ENCODE results near the gene ITPR1.
"Not testable (repeated sequence)": the region's sequence is repeated elsewhere in the genome, so short reads cannot be mapped to it uniquely, and the experiment has no call there.

The ITPR1 gene

GRCh38 chr3:4589475-4590097, 96.4 kb downstream of the ITPR1 start:
- Histone ChIP-seq H3K36me3 (no peaks in the 10 kb centered on the region), H3K27me3 (no peaks in the 10 kb centered on the region), H3K4me1 (no peaks in the 10 kb centered on the region), H3K4me3 (ENCODE audit: low read depth, low read length) (no peak overlapping the region), H3K9me3 (no peaks in the 10 kb centered on the region)
- peak; percentile 11 for DNase-seq
- TF ChIP-seq CTCF (IDR thresholded peaks at IDR 0.05; ENCODE audit: low read depth, low read length), result no peak

DNA sequence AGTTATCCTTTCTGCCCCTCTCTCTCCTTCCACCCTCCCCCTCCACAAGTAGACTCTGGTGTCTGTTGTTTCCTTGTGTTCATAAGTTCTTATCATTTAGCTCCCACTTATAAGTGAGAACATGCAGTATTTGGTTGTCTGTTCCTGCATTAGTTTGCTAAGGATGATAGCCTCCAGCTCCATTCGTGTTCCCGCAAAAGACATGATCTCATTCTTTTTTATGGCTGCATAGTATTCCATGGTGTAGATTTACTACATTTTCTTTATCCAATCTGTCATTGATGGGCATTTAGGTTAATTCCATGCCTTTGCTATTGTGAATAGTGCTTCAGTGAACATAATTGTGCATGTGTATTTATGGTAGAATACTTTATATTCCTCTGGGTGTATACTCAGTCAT, 97.7 kb downstream of the ITPR1 start:
- not testable (repeated sequence) for H3K27me3 ChIP-seq, H3K36me3 ChIP-seq, DNase-seq

GRCh38 chr3:4591669-4592068, 98.5 kb downstream of the ITPR1 start:
- H3K9me3 ChIP-seq, result no peaks in the 10 kb centered on the region
- H3K36me3 ChIP-seq, result no peaks in the 10 kb centered on the region
- no peaks in the 10 kb centered on the region for H3K27me3 ChIP-seq
- DNase-seq, result no peak
- TF ChIP-seq CTCF (IDR thresholded peaks at IDR 0.05; ENCODE audit: low read depth, low read length), result no peak
- H3K4me1 ChIP-seq, result no peaks in the 10 kb centered on the region; the same call in 1 of the 2 replicates
- no peak overlapping the region for H3K4me3 ChIP-seq (ENCODE audit: low read depth, low read length)

More for the DNA sequence above, 97.7 kb downstream of the ITPR1 start:
- not testable (repeated sequence) for H3K9me3 ChIP-seq; H3K4me1 ChIP-seq; H3K4me3 ChIP-seq (ENCODE audit: low read depth, low read length)

DNA sequence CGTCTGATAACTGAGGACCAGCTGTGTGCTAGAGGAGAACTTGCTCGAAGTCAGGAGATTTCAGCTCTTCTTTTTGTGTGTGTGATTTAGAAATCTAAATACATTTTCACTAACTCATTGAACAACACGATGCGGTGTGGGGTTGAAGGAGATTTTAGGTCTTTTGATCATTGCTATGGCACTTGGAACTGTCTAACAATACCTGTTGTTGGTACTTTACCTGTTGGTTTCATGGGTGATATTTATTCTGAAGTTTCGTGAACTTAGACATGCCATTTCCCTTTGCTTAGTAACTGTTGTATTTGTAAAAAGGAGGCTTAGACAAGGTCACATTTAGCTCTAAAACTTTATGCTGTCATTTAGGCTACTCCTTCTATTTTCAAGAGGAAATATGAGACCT, 99.9 kb downstream of the ITPR1 start:
- Histone ChIP-seq H3K4me3 (ENCODE audit: low read depth, low read length) (no peak overlapping the region), H3K36me3 (no peaks in the 10 kb centered on the region), H3K27me3 (no peaks in the 10 kb centered on the region), H3K4me1 (no peaks in the 10 kb centered on the region; the same call in 1 of the 2 replicates), H3K9me3 (no peaks in the 10 kb centered on the region)
- DNase-seq, result no peak
- TF ChIP-seq CTCF (IDR thresholded peaks at IDR 0.05; ENCODE audit: low read depth, low read length), result no peak

DNA sequence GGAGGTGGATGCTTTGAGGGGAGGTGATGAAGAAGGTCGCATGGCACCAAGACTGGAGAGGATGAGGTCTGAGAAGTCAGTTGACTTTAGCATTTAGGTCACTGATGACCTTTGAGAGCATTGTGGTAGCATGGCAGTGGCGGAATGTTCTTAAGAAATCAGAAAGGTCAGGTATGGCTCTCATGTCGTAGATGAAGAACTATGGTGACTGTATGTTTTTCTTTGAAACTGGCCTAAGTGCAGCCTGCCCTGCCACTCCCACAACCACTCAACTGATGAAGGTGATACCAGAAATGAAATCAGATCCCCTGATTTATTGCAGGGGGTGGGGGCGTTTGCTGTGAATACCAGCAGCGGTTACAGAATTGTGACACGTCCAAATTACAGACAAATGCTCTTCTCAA, 102.6 kb downstream of the ITPR1 start:
- no peaks in the 10 kb centered on the region; the same call in 1 of the 2 replicates for H3K4me1 ChIP-seq
- no peak for TF ChIP-seq CTCF (IDR thresholded peaks at IDR 0.05; ENCODE audit: low read depth, low read length)
- no peak for DNase-seq
- H3K4me3 ChIP-seq (ENCODE audit: low read depth, low read length), result no peak overlapping the region
- no peaks in the 10 kb centered on the region for H3K9me3 ChIP-seq
- no peaks in the 10 kb centered on the region for H3K27me3 ChIP-seq
- H3K36me3 ChIP-seq, result no peaks in the 10 kb centered on the region

- Histone ChIP-seq H3K4me1 (no peaks in the 10 kb centered on the region; the same call in 1 of the 2 replicates), H3K36me3 (no peaks in the 10 kb centered on the region), H3K9me3 (no peaks in the 10 kb centered on the region), H3K27me3 (no peaks in the 10 kb centered on the region), H3K4me3 (ENCODE audit: low read depth, low read length) (no peak overlapping the region)
- no peak for DNase-seq
- TF ChIP-seq CTCF (IDR thresholded peaks at IDR 0.05; ENCODE audit: low read depth, low read length), result no peak
Measured at GRCh38 chr3:4596612-4597011, 103.5 kb downstream of the ITPR1 start.
